GM12891 (cell line): ENCODE measurements around the gene NRXN3.

Experiments
- POLR2A ChIP-seq: IDR thresholded peaks from 2 replicates; pipeline ENCODE4 v1.6.1; 2011; ENCODE audit warnings: low read depth, low read length, control low read depth
- POLR2AphosphoS5 ChIP-seq: IDR thresholded peaks from 2 replicates; pipeline ENCODE4 v1.6.1; 2011; ENCODE audit warnings: low read depth, low read length, control low read depth

GRCh38 chr14:79581912-79582576 is 1411.9 kb downstream of the NRXN3 start:
- TF ChIP-seq POLR2A (no peak), POLR2AphosphoS5 (no peak)
